HG03280 (cell line): ENCODE data around the gene TMCO6.
"Not testable (repeated sequence)": the region's sequence is repeated elsewhere in the genome, so short reads cannot be mapped to it uniquely, and the experiment has no call there.

Experiments
- ATAC-seq: cut with Tn5 transposase; IDR thresholded peaks from one replicate; pipeline ENCODE4 v1.9.1; 2021; ENCODE audit warnings: mild to moderate bottlenecking, moderate library complexity; ENCODE audit not compliant: unreplicated experiment

TMCO6 gene

DNA sequence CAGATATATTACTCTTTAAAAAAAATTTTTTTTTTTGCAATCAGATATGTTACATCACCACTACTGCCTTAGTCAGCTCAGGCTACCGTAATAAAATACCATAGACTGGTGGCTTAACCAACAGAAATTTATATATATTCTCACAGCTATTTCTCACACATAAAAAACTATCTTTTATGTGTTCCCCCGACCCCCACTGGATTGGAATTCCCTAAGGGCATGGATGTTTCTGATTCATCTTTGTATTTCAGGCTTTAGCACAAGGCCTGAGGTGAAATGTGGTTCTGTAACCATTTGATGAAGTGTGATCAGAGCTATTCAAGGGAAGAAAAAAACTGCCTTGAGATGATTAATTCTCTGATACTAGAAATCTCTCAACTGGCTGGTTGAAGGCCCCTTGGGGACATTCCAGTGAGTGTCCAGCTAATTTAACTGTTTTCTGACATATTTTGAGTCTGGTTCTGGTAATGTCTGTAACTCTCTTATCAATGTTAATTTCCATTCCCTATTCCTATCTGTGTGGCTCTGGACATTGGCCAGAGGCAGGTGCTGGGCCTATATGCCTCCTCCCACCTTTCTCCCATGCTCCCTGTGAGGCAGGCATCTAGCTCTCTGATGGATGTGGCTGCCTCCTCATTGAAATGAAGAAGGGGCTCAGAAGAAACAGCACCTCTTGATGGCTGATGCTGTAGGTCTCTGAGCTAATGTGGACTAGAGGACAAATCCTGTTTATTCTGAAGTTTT, 8.8 kb upstream of the TMCO6 start:
- no peak for ATAC-seq

DNA sequence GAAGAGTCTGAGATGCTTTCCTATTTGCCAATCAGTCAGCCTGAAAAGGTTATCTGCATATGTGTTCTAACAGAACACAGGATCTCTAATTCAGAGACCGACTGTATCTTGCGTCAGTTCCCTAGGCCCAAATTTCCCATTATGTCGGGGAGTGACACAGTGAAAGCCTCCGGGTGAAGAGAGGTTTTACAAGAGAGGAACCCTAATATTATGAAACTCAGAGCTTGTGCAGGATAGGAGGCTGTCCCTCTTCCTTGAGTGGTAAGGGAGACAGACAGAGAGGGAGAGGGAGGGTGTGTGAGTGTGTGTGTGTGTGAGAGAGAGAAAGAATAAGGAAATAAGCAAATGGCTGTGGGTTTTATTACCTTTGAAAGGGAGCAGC, 8.2 kb upstream of the TMCO6 start:
- ATAC-seq, result no peak

DNA sequence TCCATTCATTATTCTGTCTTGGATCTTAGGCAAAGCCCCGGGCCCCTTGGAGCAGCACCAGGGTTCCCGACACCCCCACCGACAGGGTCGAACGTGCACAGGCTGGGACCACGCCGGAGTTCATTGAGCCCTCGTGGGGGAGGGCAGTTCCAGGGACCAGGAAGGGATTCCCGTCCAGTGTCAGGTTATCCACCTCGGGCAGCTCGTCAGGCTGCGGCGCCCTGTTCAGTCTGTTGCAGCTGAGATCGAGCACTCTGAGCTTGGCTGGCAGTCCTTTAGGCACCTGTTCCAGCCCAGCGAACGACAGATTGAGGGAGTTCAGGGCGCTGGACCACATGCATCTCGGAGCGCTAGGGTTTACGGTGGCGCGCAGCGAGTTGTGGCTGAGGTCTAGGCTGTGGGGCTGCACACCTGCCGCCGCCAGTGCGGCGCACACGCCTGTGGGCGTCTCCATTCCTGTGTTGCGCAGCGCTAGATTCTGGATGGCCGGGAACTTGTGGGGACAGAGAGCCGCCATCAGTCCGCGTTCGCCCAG, 7.4 kb upstream of the TMCO6 start:
- no peak for ATAC-seq

DNA sequence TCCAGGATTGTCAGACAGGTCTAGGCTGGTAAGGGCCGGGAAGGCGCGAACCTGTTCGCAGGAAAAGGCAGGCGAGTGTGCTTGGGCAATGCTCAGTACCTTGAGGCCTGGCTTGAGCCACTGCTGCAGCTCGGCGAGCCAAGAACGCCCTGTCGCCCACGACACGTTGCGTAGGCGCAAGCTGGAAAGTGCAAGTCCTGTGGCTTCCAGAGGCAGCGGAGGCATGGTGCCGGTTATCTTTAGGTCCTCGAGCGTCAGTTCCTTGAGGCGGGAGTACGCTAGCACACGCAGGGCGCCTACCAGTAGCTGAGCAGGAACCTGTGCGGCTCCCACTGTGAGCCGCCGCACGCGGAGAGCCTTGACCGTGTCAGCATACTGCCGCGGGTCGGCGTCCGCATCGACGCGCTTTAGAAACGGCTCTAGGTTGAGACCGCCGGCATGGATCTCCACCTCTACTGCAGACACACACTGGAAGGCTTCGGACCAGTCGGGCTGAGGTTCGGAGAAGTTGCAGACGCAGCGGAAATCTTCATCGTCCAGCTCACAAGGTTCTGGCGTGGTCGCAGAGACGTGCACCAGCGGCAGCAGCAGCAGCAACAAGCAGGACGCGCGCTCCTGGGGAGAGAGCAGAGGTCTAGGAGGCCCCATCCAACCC, 6.8 kb upstream of the TMCO6 start:
- ATAC-seq, result peak; percentile 44

DNA sequence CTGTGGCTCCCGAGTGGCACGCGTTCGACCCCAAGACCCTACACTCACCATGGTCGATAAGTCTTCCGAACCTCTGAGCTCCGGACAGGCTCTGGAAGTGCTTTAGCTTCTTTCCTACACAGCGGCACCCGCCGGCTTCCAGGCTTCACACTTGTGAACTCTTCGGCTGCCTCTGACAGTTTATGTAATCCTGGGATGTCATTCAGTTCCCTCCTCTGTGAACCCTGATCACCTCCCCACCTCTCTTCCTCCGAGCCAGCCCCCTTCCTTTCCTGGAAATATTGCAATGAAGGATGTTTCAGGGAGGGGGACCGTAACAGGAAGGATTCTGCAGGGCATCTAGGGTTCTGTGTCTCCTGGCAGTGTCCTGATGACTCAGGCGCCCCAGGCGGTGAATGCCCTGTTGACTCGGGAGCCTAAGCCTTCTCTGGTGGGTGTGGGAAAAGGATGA, 6.2 kb upstream of the TMCO6 start, which contains the start of gene CD14:
Gene CD14 (minus strand): TSS at position 155 of the 451 bp plus-strand sequence. CDS start 104 bp downstream, at position 51.
- ATAC-seq, result no peak

DNA sequence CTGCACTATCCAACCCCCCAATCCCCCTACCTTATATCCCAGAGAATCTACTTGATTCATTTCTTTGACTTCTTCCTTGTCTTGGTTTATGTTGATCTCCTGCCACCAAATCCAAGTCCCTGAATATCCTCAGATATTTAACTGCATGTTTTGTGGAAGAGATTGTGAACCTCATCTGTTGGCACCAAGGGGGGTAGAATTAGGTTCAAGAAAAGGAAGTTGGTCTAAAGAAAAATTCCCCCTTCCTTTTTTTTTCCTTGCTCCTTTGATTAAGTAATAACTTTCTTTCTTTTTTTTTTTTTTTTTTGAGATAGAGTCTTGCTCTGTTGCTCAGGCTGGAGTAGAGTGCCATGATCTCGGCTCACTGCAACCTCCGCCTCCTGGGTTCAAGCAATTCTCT, 5.8 kb upstream of the TMCO6 start:
- ATAC-seq, result no peak

DNA sequence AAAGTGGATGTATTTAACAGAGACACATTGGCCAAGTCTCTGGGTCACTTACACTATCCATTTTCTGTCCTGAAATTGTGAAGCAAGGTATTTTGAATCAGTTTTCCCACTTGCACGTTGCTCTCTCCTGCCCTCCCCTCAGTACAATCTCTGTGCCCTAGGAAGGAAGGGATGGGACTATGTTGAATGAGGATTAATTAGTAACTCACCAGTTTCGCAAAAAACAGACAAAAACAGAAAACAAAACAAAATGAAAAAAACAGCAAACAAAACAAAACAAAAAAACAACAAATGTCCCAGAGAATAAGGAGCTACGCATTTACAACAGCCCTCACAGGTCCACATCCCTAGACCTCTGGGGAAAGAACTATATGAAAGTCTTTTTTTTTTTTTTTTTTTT, 5.1 kb upstream of the TMCO6 start:
- no peak for ATAC-seq

DNA sequence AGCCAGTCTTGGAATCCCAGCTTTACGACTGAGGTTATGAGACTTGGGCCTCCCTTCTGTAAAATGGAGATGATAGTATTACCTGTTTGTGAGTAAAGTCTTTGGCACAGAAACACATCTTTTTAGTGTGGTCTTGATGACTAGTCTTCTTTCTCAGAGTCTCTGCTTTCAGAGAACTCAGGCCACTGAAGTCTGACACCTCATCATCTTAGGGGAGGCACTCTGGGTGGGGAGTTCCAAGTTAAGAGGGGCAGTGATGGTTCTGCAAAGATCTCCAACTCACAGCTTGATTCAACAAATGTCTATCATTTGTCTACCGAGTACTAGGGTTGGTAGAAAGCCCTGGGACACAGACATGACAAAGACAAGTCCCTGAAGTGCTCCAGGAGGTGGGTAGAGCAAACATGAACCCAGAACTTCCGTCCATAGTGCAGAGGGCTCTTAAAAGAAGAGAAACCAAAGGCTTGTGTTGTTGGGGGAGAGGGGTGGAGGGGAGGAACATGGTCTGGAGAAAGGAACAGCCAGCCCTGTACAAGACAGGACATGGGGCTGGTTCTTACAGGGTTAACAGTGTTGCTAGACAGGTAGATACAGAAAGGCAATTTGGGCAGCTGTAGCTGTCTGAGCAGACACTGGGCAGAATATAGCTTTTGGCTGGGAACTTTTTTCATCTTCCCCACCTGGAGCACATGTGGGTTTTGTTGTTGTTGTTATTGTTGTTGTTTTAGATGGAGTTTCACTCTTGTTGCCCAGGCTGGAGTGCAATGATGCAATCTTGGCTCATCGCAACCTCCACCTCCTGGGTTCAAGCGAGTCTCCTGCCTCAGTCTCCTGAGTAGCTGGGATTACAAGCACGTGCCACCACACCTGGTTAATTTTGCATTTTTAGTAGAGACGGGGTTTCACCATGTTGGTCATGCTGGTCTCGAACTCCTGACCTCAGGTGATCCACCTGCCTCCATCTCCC, 3.7 kb upstream of the TMCO6 start:
- ATAC-seq, result no peak

DNA sequence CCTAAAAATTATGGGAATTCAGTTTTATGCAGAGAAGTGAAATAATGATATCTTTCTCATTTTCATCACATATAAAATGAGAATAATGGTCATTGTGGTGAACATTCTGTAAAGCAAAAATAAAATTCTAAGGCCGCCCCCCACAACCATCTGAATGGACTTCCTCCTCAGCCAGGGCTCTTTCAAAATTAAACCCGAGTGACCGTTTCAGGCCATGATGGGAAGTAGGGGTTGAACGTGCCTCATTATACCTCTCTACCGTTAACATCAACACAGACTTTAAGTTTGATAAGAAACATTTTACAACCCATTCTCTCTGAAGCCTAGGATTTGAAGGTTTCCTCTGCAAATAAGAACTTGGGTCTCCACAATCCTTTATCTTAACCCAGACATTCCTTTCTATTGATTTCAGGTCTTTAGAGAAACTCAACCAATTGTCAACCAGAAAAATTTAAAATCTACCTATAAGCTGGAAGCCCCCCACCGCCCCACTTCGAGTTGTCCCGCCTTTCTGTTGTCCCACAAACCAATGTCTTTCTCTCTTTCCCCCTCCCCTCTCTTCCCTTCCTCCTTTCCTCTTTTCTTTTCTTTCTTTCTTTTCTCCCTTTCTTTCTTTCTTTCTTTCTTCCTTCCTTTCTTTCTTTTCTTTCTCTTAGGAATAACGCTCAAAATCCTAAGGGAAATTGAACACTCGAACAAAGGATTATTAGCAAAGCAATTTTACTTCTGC, 1.7 kb upstream of the TMCO6 start:
- no peak for ATAC-seq

DNA sequence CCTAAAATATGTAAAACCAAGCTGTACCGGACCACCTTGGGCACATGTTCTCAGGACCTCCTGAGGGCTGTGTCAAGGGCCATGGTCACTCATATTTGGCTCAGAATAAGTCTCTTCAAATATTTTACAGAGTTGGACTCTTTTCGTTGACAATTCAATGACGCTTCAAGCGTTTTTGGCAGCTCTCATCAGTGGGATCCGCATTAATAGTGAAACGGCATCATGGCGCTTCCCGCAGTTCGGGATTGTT, 428 bp upstream of the TMCO6 start:
- not testable (repeated sequence) for ATAC-seq

DNA sequence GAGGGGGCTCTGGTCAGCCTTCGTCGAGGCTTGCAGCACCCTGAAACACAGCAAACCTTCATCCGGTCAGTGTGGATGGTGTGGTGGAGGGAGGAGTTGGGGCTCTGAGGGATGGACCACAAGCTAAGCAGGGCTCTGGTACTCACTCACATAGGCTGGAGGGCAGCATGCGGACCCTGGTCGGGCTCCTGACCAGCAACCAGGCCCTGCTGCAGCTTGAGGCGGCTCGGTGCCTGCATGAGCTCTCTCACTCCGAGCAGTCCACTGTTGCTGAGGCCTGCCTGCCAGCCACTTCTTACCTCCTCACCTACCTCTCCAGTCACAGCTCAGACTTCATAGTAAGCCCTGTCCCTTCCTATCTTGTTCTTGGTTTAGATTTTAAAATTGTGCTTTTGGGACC, 2.5 kb downstream of the TMCO6 start:
- ATAC-seq, result no peak

DNA sequence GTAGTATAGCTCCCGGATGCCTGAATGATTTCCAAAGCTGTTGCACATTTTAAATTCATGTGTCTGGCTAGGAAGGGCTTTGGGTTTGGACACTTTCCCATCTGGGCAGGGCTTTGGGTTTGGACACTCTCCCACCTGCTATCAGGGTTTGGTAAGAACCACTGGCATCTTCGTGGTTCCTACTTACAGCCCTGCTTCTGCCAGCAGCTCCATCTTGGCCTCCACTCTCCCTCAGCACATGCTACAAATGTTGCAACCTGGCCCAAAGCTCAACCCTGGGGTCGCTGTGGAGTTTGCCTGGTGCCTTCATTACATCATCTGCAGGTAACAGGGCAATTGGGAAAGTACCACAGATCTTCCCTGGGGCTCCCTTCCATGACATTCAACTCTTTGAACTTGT, 3.5 kb downstream of the TMCO6 start:
- ATAC-seq, result no peak

DNA sequence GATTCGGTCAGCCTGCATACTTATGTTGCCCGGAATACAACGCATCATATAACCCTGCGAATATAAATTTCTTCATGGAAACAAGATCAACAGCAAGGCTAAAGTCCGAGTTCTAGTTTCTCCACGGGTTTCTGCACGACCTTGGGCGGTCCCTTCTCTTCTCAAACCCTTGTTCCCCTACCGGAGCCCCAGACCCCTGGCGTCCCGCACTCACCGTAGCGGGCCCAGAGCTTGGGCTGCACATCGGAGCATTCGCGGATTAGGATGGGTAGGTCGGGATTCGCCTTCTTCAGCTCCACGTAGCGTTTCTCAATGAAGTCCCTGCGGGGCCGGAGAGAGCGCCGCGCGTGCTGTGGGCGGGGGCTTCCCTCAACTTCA, 7.8 kb downstream of the TMCO6 start:
- ATAC-seq, result no peak

DNA sequence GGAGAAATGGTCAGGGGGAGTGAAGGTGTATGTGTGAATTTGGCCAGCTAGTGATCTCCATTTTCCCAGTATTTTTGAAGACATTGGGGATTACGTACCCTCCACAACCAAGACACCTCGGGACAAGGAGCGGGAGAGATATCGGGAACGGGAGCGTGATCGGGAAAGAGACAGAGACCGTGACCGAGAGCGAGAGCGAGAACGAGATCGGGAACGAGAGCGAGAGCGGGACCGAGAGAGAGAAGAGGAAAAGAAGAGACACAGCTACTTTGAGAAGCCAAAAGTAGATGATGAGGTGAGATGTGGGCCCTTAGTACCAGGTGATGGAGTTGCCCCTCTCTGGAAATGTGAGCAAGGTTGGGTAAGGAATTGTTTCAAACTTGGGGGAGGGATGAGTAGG, 19.6 kb downstream of the TMCO6 start:
- ATAC-seq, result no peak

DNA sequence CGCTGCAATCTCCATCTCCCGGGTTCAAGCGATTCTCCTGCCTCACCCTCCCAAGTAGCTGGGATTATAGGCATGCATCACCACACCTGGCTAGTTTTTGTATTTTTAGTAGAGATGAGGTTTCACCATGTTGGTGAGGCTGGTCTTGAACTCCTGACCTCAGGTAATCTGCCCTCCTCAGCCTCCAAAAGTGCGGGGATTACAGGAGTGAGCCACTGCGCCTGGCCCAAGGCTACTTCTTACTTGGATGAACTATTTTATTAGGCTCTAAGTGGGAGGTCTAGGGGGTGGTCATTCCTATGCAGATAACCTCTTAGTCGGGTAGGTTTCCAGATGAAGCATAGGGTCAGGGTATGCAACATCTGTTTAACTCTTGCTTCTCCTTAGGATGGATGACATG, 21.1 kb downstream of the TMCO6 start:
- ATAC-seq, result not testable (repeated sequence)

DNA sequence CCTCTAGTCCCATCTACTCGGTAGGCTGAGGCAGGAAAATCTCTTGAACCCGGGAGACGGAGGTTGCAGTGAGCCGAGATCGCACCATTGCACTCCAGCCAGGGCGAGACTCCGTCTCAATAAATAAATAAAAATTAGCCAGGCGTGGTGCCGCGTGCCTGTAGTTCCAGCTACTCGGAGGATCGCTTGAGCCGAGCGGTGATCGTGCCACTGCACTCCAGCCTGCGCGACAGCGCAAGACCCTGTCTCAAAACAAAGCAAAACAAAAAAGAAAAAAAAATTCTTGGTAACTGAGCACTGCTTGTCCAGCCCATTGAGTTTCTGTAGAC, 24.7 kb downstream of the TMCO6 start:
- ATAC-seq, result no peak

DNA sequence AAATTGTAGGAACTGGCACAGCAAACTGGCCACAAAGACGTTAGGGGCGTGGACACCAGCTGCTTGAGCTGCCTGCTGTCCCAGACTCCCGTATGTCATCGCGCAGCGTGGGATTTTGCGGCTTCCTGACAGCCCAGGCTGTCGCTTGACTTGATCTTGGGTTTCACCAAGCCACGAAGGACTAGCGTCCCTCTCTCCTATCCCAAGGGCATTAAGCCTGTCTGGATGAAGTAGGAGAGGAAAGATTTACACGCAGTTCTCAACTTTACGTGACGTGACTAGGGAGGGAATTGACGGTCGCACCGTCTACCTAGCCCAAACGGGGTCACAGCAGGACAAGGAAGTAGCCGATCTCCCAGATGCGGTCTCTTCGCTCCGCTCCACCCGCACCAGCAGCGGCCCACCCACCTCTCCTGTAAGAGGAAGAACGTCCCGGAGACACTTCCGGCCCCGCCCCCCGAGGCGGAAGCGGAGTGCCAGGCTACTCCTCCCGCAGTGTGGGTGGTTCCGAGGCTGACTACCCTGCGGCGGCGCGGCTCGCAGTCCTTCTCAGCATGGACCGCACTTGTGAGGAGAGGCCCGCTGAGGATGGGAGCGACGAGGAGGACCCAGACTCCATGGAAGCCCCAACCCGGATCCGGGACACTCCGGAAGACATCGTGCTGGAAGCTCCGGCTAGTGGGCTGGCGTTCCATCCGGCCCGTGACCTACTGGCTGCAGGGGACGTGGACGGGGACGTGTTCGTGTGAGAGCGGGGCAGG, 25.3 kb downstream of the TMCO6 start, which contains the start of gene WDR55:
Gene WDR55 (plus strand): TSS at position 546 of the 761 bp plus-strand sequence. CDS start 9 bp downstream, at position 555.
- peak; percentile 98 for ATAC-seq

DNA sequence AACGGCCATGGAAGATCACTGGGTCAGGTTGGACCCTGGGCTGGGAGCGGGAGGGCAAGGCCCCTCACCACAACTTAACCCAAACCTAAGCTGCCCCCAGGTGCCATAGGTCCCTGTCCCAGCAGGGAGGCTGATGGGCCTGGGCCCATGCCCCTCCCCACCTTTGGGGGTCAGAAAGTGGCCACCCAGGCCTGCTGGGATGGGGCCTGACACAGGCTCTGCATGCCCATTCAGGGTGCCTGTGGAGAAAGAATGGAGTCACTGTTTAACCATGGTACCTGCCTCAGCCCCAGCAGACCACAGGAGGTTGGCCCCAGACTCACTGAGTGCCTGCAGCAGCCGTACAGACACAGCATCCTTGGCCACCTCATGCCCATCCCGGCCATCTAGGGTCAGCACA, 31.8 kb downstream of the TMCO6 start:
- not testable (repeated sequence) for ATAC-seq

DNA sequence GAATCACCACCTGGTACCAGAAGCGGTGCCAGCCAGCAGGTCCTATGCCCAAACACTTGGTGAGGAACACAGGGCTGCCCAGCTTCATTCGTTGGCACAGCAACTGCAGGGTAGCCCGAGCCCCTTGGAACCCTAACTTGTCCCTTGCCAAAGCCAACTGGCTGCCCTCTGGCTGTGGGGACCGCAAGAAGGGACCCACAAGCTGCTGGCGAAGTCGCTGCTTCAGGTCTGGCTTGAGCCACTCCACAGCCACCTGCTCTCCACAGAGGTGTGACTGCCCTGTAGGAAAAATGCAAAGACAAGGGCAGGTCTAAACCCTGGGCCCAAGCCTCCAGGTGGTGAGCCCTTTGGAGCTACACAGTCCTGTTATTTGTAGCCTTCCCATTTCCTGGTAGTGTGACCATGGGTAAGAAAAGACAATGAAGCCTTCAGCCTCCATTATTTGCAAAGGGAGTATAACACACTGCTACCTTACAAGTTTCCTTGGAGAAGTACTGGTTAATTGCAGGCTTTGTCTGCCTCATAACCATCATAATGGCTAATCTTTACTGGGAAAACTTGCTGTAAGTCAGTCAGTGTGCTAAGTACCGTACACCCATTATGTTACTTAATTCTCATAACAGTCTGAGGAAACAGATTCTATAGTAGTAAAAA, 32.3 kb downstream of the TMCO6 start:
- ATAC-seq, result no peak
